Neural cell (in vitro differentiated cells): ENCODE measurements around the gene ST3GAL4.

ENCODE experiments used
- CTCF ChIP-seq: fragments of 450-650 bp; IDR thresholded peaks from 2 replicates; pipeline ENCODE4 v1.5.1; 2014; ENCODE audit warnings: antibody characterized with exemption, mild to moderate bottlenecking, moderate library complexity; ENCODE audit not compliant: poor library complexity, severe bottlenecking
- EP300 ChIP-seq: fragments of 450-650 bp; conservative IDR thresholded peaks from 2 replicates; pipeline ENCODE4 v1.6.1; 2014; ENCODE audit warnings: antibody characterized with exemption, mild to moderate bottlenecking, moderate library complexity; ENCODE audit not compliant: poor library complexity, severe bottlenecking
- EZH2 ChIP-seq: fragments of 200-600, 300-800 bp; shearing (Covaris generic), sonication (generic); IDR thresholded peaks from 2 replicates; pipeline ENCODE4 v1.6.1; 2014; ENCODE audit warnings: antibody characterized with exemption, low read length, borderline replicate concordance, mild to moderate bottlenecking; ENCODE audit not compliant: insufficient read depth, poor library complexity, severe bottlenecking
- MXI1 ChIP-seq: fragments of 450-650 bp; conservative IDR thresholded peaks from 2 replicates; pipeline ENCODE4 v1.6.1; 2014; ENCODE audit warnings: antibody characterized with exemption, mild to moderate bottlenecking; ENCODE audit not compliant: poor library complexity, severe bottlenecking
- POLR2AphosphoS5 ChIP-seq: IDR thresholded peaks from 2 replicates; pipeline ENCODE4 v1.6.1; 2012
- RAD21 ChIP-seq: fragments of 450-650 bp; conservative IDR thresholded peaks from 2 replicates; pipeline ENCODE4 v1.6.1; 2014; ENCODE audit warnings: antibody characterized with exemption, mild to moderate bottlenecking, moderate library complexity
- REST ChIP-seq: IDR thresholded peaks from 2 replicates; pipeline ENCODE4 v1.6.1; 2012; ENCODE audit warnings: borderline replicate concordance
- SMC3 ChIP-seq: fragments of 450-650 bp; conservative IDR thresholded peaks from 2 replicates; pipeline ENCODE4 v1.6.1; 2014; ENCODE audit warnings: antibody characterized with exemption, mild to moderate bottlenecking, moderate library complexity; ENCODE audit not compliant: poor library complexity
- TAF1 ChIP-seq: IDR thresholded peaks from 2 replicates; pipeline ENCODE4 v1.6.1; 2012; ENCODE audit warnings: low read depth

- TF ChIP-seq CTCF (no peak), TAF1 (no peak), EZH2 (no peak), POLR2AphosphoS5 (no peak), REST (no peak), SMC3 (no peak), EP300 (no peak), RAD21 (no peak), MXI1 (no peak)
Observed at GRCh38 chr11:126421271-126421671, 65.8 kb downstream of the ST3GAL4 start.
